ENCODE measurements around the gene ARPP19.
"Not testable (repeated sequence)": the region's sequence is repeated elsewhere in the genome, so short reads cannot be mapped to it uniquely, and the experiment has no call there.

ARPP19 gene, protein sequence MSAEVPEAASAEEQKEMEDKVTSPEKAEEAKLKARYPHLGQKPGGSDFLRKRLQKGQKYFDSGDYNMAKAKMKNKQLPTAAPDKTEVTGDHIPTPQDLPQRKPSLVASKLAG

DNA sequence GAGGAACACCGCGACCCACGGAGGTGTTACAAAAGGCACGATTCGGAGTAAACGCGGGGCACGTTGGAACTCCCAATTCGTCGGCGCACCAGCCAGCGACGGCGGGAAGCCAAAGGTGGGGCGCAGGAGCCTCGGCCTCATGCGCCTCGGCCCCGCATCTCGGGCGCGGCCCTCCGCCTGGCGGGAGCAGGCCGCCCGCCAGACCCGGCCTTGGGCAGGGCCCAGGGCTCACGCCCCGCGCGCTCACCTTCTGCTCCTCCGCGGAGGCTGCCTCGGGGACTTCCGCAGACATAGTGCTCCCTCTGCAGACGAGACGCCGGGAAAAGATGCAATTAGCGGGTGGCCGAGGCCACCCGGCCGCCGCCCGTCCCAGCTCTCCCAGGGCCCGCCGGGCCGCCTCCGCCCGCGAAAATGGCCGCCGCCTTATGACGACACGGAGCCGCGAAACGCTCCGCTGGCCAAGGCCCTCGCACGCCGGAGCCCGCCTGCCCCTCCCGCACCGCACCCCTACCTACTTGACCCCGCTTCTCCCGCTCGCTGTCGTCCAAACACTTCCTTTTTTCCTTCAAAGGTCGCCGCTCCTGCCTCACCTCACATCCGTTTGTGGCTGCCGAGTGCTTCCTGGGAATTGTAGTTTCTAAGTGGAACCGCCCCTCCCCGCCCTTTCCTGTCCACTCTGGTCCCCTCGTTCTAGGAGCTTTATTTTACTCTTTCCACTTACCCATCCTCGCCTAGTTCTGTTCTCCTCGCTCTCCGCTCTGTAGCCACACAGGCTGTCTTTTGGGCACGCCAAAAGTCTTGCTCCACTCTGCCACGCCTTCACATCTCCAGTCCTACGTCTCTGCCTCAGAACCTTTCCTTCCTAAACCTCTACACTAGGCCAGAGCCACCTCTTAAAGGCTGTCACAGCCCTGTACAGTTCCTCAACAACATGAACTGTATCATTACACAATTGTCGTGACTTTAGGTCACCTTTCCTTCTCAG, at the start of gene ARPP19:
Gene ARPP19 (minus strand): TSS at position 430 of the 985 bp plus-strand sequence. CDS start 138 bp downstream, at position 292.
- peak; percentile 67 for DNase-seq (ENCODE audit: low read depth, low spot score)

DNA sequence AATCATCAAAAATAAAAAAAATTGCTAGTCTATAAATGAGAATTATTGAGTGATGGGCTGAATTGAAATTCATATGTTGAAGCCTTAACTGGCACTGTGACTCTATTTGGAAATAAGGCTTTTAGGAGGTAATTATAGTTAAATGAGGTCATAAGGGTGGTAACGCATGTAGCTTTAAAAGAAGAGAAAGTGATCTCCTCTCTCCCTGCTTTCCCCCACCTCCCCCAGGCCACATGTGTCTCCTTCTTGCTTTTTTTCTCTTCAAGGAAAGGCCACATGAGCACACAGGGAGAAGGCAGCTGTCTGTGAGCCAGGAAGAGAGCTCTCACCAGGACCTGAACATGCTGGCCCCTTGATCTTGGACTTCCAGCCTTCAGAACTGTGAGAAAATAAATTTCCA, 48.2 kb upstream of the ARPP19 start:
- no peak for DNase-seq (ENCODE audit: low read depth, low spot score)

DNA sequence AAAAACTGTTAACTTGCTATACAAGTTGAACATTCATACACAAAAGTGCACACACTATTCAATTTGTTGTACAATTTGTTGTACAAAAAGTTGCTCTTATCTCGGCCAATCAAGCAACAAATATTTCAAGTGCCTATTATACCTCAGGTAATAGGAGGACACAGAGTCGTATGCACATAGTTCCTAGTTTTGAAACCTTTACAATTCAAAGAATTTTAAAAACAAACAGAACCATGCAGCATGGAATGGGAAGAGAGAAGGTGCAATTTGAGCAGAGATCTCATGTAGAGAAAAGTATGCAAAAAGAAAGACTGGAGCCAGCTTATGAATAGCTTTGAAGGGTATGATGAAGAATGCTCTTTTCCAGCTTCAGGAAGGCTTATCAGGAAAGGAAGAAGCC, 46.5 kb upstream of the ARPP19 start:
- DNase-seq (ENCODE audit: low read depth, low spot score) = no peak

DNA sequence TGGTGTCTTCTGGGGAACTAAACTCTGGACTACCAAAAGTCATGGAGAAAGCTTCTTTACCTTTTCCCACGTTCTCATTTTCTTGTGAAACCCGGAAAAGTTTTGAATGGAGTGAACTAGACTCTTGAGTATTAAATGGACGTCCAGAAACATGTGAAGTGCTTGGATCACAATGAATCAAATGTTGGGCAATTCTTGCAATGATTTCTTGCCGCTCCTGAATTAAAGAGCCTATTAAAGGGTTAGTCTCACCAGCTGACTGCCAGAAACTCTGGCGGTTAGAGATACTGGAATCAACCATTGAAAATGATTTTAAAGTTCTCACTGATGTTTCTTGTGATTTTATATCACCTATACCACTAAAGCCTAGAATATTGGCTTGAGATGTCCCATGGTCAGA, 40.8 kb upstream of the ARPP19 start:
- DNase-seq (ENCODE audit: low read depth, low spot score) = no peak

DNA sequence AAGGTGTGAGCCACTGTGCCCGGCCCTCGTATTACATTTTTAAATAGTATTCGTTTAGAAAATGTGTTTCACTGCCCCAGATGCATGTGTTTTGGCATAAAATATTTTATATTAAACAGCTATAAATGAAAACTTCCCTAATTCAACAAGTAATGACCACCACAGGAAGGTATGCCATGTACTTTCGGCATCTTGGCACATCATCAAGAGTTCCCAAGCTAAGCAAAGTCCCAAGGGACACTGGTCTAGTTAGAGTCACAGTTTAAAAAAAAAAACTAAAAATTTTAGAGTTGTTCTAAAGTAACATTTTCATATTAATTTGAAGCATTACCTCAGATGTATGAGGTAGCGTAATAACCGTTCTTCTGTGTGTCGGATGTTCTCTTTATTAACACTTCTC, 15.6 kb upstream of the ARPP19 start:
- DNase-seq (ENCODE audit: low read depth, low spot score) = no peak

DNA sequence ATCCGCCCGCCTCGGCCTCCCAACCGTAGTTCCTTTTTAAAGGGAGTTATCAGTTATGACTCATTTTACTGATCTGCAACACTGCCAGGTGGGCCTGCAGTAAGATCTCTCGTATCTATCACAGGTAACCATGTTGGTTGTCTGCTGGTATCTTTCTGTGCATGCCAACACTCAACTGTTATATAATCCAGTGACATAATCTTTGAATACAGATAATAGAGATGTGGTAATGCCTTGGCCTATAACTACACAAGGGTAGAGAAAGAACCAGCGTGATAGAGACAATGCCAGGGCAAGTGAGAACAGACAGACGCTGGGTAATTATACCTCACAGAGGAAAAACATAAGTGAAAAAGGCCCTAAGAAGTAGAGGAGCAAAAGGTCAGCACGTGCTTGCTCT, 11.0 kb upstream of the ARPP19 start:
- no peak for DNase-seq (ENCODE audit: low read depth, low spot score)

DNA sequence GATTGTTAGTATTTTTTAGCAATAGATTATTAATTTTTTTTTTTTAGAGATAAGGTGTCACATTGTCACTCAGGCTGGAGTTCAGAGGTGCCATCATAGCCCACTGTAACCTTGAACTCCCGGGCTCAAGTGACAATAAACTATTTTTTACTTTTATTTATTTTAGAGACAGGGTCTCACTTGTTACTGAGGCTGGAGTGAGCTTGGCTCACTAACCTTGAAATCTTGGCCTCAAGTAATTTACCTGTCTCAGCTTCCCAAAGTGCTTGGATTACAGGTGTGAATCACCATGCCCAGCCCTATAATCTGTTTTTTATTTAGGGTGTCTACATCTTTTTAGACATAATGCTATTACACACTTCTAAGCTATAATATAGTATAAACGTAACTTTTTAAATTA, 7.9 kb upstream of the ARPP19 start:
- no peak for DNase-seq (ENCODE audit: low read depth, low spot score)

DNA sequence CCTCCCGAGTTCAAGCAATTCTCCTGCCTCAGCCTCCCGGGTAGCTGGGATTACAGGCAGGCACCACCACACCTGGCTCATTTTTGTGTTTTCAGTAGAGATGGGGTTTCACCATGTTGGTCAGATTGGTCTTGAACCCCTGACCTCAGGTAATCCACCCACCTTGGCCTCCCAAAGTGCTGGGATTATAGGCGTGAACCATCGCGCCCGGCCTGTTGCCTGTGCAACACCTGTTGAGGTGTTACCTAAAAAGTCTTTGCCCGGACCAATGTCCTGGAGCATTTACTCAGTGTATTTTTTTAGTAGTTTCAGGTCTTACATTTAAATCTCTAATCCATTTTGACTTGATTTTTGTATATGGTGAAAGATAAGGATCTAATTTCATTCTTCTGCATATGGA, 6.7 kb upstream of the ARPP19 start:
- DNase-seq (ENCODE audit: low read depth, low spot score) = not testable (repeated sequence)

DNA sequence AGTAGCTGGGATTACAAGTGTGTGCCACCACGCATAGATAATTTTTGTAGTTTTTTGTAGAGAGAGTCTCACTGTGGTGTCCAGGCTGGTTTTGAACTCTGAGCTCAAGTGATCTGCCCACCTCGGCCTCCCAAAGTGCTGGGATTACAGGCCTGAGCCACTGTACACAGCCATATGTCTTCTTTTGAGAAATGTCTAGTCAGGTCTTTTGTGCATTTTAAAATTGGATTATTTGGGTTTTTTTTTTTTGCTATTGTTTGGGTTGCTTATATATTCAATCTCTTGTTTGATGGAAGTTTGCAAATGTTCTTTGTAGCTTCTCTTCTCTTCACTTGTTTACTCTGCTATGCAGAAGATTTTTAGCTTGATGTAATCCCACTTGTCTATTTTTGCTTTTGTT, 6.2 kb upstream of the ARPP19 start:
- DNase-seq (ENCODE audit: low read depth, low spot score) = no peak

DNA sequence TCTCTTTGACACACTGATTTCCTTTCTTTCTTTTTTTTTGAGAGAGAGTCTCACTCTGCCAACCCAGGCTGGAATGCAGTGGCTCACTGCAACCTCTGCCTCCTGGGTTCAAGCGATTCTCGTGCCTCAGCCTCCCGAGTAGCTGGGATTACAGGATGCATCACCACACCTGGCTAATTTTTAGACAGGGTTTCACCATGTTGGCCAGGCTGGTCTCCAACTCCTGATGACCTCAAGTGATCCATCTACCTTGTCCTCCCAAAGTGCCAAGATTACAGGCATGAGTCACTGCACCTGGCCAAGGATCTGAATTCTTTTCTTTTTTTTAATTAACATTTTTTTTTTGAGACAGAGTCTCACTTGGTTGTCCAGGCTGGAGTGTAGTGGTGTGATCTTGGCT, 5.8 kb upstream of the ARPP19 start:
- DNase-seq (ENCODE audit: low read depth, low spot score) = not testable (repeated sequence)

DNA sequence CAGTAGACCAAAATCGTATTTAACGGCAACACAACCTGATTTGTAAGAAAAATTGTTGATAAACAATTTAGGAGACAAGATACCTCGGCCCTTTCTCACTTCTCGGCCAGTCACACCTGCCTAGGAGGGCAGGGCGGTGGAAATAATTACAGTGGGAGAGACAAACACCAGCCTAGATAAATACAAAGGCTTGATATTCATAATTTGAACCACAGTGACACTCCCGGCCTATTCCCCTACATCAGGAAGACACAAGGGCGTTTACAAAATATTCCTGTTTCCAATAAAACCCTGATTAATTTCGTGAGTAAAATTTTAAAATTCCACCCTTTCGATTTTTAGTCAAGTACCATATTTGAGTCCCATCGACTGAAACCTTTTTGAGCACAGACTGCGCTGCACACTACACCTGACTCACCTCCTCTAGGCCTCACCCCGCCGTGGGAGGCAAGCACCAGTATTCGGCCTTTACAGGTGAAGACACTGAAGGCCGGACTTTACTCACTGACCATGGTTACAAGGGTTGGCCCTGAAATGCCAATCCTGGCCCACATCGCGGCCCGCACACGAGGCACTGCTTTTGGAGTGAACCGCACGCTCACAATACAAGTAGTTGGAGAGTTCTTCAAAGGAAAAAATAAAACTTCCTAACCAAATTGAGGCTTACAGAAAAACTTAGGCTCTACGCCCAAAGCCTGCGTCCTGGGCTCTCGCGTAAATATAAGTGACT, 794 bp downstream of the ARPP19 start:
- DNase-seq (ENCODE audit: low read depth, low spot score) = no peak

DNA sequence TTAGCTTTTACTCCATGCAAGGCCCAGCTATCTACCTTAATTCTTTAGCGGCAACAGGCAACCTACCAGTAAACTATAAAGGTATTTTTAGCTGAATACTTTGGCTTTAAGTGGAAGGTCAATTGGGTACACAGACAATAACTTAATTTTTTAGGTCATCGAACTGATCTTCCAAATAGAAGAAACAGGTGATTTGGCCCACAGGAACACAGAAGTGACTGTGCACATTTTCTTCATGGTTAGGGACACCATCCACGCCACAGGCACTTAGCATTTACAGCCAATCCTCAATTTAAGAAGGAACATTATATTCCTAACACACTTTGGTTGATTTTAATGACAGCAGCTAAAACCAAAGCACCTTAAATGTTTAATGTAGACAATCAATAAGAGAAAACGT, 1.9 kb downstream of the ARPP19 start:
- no peak for DNase-seq (ENCODE audit: low read depth, low spot score)

DNA sequence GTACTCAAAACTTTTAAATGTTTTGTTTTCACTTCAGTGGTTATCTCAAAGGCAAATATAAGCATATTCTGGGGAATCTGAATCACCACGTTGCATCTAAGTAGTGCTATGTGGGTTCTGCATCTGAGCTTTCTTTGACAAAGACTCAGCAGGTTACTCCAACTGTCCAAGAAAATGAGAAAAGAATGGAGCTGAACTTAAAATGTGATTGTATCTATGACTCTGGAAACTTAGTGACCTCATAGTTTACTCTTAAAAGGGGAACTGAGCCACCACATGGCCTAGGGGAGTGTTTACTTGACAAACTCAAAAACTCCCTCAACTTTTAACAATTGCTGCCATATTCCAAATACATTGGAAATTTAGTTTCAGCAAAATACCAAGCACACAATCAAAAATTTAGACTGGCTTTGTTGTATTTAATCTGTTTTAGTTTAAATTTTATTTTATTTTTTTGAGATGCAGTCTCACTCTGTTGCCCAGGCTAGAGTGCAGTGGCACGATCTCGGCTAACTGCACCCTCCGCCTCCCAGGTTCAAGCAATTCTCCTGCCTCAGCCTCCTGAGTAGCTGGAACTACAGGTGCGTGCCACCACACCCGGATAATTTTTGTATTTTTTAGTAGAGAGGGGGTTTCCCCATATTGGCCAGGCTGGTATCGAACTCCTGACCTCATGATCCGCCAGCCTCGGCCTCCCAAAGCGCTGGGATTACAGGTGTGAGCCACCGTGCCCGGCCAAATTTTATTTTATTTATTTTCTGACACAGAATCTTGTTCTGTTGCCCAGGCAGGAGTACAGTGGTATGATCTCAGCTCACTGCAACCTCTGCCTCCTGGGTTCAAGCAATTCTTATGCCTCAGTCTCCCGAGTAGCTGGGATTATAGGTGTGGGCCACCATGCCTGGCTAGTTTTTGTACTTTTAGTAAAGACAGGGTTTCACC, 3.1 kb downstream of the ARPP19 start:
- DNase-seq (ENCODE audit: low read depth, low spot score) = not testable (repeated sequence)

DNA sequence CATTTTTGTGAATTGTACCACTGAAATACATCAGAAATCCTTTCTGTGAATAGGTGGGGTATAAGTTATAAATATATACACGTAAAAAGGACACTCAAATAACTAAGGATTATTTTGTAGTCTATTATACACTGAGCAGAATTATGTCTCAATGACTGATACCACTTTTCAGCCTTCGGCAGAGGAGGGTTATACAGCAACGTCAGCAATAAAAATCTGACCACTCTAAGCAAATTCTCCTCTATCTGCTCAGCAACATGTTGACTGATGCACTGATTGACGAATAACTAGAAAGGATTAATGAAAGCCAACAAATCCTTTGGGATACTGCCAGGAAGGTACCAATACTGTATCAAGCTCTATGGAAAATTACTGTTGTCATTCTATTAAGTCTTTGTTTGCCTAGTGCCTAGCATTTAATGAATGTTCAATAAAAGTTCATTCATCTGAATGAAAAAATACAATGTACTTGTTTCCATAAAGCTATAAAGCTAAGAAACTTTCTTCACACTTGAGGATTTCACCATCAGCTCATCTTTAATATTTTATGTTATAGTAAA, 5.2 kb downstream of the ARPP19 start:
- DNase-seq (ENCODE audit: low read depth, low spot score) = no peak

DNA sequence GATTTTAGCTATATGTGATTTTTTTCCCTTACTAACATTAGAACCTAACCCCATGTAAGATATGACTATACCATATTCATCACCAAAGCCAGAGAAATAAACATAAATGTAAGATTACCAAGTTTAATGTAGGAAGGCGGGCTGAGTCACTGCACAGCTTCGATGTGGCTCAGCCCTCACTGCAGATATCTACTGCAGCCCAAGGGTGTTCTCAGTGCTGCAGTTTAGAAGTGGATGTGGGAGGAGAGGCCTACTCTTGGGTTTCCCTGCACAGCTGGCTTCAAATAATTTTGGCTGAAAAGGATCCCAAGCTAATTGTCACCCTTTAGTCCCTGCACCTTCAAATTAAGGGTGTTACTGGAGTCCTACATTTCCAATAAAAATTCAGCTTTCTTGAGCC, 9.3 kb downstream of the ARPP19 start:
- DNase-seq (ENCODE audit: low read depth, low spot score) = peak; percentile 21

DNA sequence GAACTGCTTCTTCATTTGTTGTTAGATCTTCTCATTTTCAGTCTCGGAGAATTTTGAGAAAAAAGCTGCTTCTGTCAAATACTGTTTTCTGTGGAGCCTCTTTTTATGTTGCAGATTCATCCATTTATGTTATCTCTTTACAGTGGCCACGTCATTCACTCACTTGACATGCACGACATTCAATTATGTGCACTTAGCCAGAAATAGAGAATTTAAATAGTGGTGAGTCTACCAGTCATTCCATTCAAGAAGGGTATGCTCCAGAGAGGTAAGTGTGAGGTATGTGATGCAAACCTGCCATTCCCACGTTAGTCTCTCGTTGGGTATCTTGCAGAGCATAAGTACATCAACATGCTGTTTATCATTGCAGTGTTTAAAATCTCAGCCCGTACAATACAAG, 9.8 kb downstream of the ARPP19 start:
- no peak for DNase-seq (ENCODE audit: low read depth, low spot score)

DNA sequence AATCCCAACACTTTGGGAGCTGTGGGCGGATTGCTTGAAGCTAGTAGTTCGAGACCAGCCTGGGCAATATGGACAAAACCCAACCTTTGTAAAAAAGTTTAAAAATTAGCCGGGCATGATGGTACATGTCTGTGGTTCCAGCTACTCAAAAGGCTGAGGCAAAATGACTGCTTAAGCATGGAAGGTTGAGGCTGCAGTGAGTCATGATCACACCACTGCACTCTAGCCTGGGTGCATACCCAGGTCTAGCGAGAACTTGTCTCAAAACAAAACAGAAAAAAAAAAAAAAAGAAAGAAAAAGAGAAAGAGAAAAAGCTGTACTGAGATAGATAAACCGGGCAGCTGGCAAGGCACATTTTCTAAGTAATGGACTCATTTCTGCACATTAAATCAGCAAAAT, 10.6 kb downstream of the ARPP19 start:
- peak; percentile 31 for DNase-seq (ENCODE audit: low read depth, low spot score)

DNA sequence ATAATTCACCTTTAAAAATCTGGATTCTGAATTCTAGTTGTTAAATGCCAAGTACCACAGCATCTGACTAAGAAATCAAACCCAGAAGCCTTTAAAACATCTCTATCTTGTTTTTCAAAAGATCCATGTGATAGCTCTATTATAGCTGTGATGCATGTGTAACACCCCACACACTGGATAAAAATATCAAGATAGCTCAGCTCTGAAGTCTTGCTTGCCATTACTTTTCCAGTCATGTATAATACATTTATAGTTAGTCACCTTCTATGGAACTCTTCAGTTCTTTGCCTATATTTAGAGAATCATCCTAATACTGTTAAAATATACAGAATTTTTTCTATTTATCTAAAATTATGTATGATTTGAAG, 11.6 kb downstream of the ARPP19 start:
- no peak for DNase-seq (ENCODE audit: low read depth, low spot score)

DNA sequence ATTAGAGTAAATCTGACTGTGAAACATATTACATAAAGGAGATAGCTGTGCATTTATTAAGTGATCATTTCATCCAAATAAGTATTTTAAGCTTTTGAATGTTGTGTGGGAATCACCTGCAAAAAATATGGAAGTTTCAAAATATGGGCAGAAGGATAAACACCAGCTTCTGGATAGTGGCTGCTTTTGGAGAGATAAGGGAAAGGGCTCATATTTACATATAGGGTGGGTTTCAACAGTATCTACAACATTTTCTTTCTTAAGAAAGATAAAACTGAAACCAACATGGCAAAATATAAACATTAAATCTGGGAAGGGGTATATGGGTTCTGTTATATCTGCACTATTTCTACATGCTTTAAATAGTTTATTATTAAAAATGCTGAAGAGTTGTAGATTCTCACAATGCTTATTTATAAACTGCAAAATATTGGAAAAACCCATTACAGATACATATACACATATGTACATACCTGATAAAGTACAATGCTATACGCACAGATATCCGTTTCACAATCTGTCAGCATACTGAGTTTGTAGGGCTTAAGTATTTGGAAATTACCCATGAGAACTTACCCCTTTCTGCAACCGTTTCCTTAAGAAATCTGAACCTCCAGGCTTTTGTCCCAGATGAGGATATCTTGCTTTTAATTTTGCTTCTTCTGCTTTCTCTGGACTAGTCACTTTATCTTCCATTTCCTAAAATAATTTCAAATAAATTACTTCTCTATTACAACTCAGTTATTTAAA, 12.1 kb downstream of the ARPP19 start:
- no peak for DNase-seq (ENCODE audit: low read depth, low spot score)

DNA sequence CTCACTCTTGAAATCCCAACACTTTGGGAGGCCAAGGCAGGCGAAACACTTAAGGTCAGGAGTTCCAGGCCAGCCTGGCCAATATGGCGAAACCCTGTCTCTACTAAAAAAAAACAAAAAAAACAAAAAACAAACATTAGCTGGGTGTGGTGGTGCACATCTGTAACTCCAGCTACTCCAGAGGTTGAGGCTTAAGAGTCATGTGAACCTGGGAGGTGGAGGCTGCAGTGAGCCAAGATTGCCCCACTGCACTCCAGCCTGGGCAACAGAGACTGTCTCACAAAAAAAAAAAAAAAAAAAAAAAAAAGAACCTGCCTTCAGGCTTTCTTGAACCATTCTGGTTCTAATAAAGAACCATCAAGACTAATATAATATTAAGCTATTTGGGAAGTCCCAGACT, 16.5 kb downstream of the ARPP19 start:
- no peak for DNase-seq (ENCODE audit: low read depth, low spot score)
